ENCODE data around the gene ATG3.
A peak's percentile ranks its signal among the peaks of the same experiment; 100 is the strongest.
"Not testable (repeated sequence)": the region's sequence is repeated elsewhere in the genome, so short reads cannot be mapped to it uniquely, and the experiment has no call there.

The ATG3 gene

GRCh38 chr3:112564247-112564939, 2.6 kb upstream of the ATG3 start:
- H3K27ac ChIP-seq; DNase-seq (ENCODE audit: low read depth, low spot score): not testable (repeated sequence)

GRCh38 chr3:112561484-112561733, 353 bp downstream of the ATG3 start:
- H3K27ac ChIP-seq = peak overlapping the region; percentile 91
- no peak for DNase-seq (ENCODE audit: low read depth, low spot score)

GRCh38 chr3:112560721-112561483, 860 bp downstream of the ATG3 start:
- H3K27ac ChIP-seq = peak overlapping the region; percentile 91
- DNase-seq (ENCODE audit: low read depth, low spot score) = peak; percentile 49

- H3K27ac ChIP-seq = peak overlapping the region; percentile 91
Observed at GRCh38 chr3:112560307-112560706, 1.5 kb downstream of the ATG3 start.

GRCh38 chr3:112557976-112558375, 3.8 kb downstream of the ATG3 start:
- no peak for DNase-seq (ENCODE audit: low read depth, low spot score)
- H3K27ac ChIP-seq = no peak overlapping the region

More at GRCh38 chr3:112560307-112560706, 1.5 kb downstream of the ATG3 start:
- DNase-seq (ENCODE audit: low read depth, low spot score) = no peak

GRCh38 chr3:112555535-112556170, 6.1 kb downstream of the ATG3 start:
- DNase-seq (ENCODE audit: low read depth, low spot score) = no peak
- H3K27ac ChIP-seq = peak overlapping the region; percentile 20

GRCh38 chr3:112550859-112551258, 10.9 kb downstream of the ATG3 start:
- H3K27ac ChIP-seq = no peak overlapping the region
- no peak for DNase-seq (ENCODE audit: low read depth, low spot score)

GRCh38 chr3:112546216-112546759, 15.5 kb downstream of the ATG3 start:
- peak; percentile 34 for DNase-seq (ENCODE audit: low read depth, low spot score)
- H3K27ac ChIP-seq = peak overlapping the region; percentile 19

GRCh38 chr3:112539825-112540650, 21.7 kb downstream of the ATG3 start:
- no peak overlapping the region for H3K27ac ChIP-seq
- DNase-seq (ENCODE audit: low read depth, low spot score) = no peak

GRCh38 chr3:112531358-112531781, 30.4 kb downstream of the ATG3 start:
- no peak overlapping the region for H3K27ac ChIP-seq
- DNase-seq (ENCODE audit: low read depth, low spot score) = no peak

- H3K27ac ChIP-seq = no peak overlapping the region
- DNase-seq (ENCODE audit: low read depth, low spot score) = no peak
Observed at GRCh38 chr3:112530573-112530972, 31.2 kb downstream of the ATG3 start.

GRCh38 chr3:112524127-112524526, 37.6 kb downstream of the ATG3 start:
- H3K27ac ChIP-seq; DNase-seq (ENCODE audit: low read depth, low spot score): not testable (repeated sequence)

- peak; percentile 12 for DNase-seq (ENCODE audit: low read depth, low spot score)
- H3K27ac ChIP-seq = no peak overlapping the region
Observed at GRCh38 chr3:112519424-112520001, 42.2 kb downstream of the ATG3 start.

GRCh38 chr3:112518970-112519369, 42.8 kb downstream of the ATG3 start:
- not testable (repeated sequence) for H3K27ac ChIP-seq; DNase-seq (ENCODE audit: low read depth, low spot score)

- H3K27ac ChIP-seq = no peak overlapping the region
- no peak for DNase-seq (ENCODE audit: low read depth, low spot score)
Observed at GRCh38 chr3:112514527-112515128, 47.1 kb downstream of the ATG3 start.

GRCh38 chr3:112512320-112512719, 49.4 kb downstream of the ATG3 start:
- no peak overlapping the region for H3K27ac ChIP-seq
- no peak for DNase-seq (ENCODE audit: low read depth, low spot score)

- no peak overlapping the region for H3K27ac ChIP-seq
Observed at GRCh38 chr3:112508860-112509259, 52.9 kb downstream of the ATG3 start.

GRCh38 chr3:112508261-112508660, 53.5 kb downstream of the ATG3 start:
- no peak for DNase-seq (ENCODE audit: low read depth, low spot score)
- H3K27ac ChIP-seq = no peak overlapping the region

More at GRCh38 chr3:112508860-112509259, 52.9 kb downstream of the ATG3 start:
- DNase-seq (ENCODE audit: low read depth, low spot score) = no peak

- no peak overlapping the region for H3K27ac ChIP-seq
- DNase-seq (ENCODE audit: low read depth, low spot score) = no peak
Observed at GRCh38 chr3:112505907-112506306, 55.9 kb downstream of the ATG3 start.
